Calu3 (cell line): ENCODE data around the gene TAGLN3. TPM values are rescaled to one million over a fixed set of nuclear protein-coding genes. Genes with fewer than 3 reads are reported as not detected.

Experiments
- BruUV-seq: library from RNA; stranded (reverse); fragments of 400-500 nt; replicated peaks from 2 replicates; lab custom pipeline; 2021; lab: Mats Ljungman, UMichigan
- CTCF ChIA-PET: fragments of 300-600 bp; sonication (Branson Sonifier 250); formaldehyde crosslinking; loops from one replicate; lab custom pipeline; 2022; ENCODE audit warnings: antibody characterized with exemption; lab: Charles Lee
- DNase-seq: peaks from one replicate; pipeline ENCODE4 v3.0.0; 2022
- H3K27ac Mint-ChIP-seq: one replicate; pipeline ENCODE4 v1.8.0; 2022; ENCODE audit warnings: mixed read lengths; ENCODE audit not compliant: unreplicated experiment
- H3K27me3 Mint-ChIP-seq: one replicate; pipeline ENCODE4 v1.8.0; 2022; ENCODE audit warnings: mixed read lengths; ENCODE audit not compliant: unreplicated experiment
- H3K36me3 Mint-ChIP-seq: one replicate; pipeline ENCODE4 v1.8.0; 2022; ENCODE audit warnings: mild to moderate bottlenecking, moderate library complexity, mixed read lengths; ENCODE audit not compliant: insufficient read depth, unreplicated experiment
- H3K4me1 Mint-ChIP-seq: one replicate; pipeline ENCODE4 v1.8.0; 2022; ENCODE audit warnings: mild to moderate bottlenecking, low read depth, mixed read lengths; ENCODE audit not compliant: unreplicated experiment
- H3K4me3 Mint-ChIP-seq: one replicate; pipeline ENCODE4 v1.8.0; 2022; ENCODE audit warnings: mild to moderate bottlenecking, low read depth, moderate library complexity, mixed read lengths; ENCODE audit not compliant: unreplicated experiment
- H3K9me3 Mint-ChIP-seq: one replicate; pipeline ENCODE4 v1.8.0; 2022; ENCODE audit warnings: low read depth, mixed read lengths; ENCODE audit not compliant: unreplicated experiment
- intact Hi-C: fragments of 100-400 bp; cut with micrococcal nuclease; formaldehyde crosslinking; loops from one replicate; pipeline ENCODE4 v1.10.0; 2022; ENCODE audit not compliant: unreplicated experiment
- total RNA-seq: library from RNA; stranded (reverse); gene quantifications from 2 replicates; pipeline ENCODE4 v1.2.3, GENCODE V29; 2022
- TF ChIP-seq, protein P1 (sequence below): fragments of 200-600 bp; IDR thresholded peaks from one replicate; pipeline ENCODE4 v1.8.0; 2022; ENCODE audit warnings: antibody characterized with exemption; ENCODE audit not compliant: unreplicated experiment

Gene TAGLN3
- total RNA-seq, 1 experiment from 2014 or later: not detected

DNA sequence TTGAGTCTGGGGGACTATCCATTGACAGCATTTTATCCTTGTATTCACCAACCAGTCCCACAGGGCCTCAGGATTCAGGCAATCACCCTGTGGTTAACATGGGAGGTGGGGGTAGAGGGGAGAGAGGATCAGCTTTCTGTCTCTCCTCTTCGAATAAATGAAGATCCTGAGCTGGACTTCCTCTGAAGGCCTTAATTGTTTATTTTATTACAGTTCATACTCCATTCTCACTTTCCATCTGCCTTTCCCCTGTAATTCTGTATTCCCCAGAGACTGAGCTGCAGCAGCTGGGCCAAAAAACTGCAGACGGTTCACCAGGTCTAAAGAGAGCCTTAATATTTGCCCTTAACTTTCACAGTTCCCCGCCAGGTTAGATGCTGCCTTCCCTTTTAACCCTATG is 11.9 kb downstream of the TAGLN3 start:
- H3K27ac Mint-ChIP-seq: no peak overlapping the region
- H3K4me1 Mint-ChIP-seq: no peaks in the 10 kb centered on the region
- intact Hi-C loops: no loop called here
- H3K9me3 Mint-ChIP-seq: no peaks in the 10 kb centered on the region
- TF ChIP-seq, protein P1, sequence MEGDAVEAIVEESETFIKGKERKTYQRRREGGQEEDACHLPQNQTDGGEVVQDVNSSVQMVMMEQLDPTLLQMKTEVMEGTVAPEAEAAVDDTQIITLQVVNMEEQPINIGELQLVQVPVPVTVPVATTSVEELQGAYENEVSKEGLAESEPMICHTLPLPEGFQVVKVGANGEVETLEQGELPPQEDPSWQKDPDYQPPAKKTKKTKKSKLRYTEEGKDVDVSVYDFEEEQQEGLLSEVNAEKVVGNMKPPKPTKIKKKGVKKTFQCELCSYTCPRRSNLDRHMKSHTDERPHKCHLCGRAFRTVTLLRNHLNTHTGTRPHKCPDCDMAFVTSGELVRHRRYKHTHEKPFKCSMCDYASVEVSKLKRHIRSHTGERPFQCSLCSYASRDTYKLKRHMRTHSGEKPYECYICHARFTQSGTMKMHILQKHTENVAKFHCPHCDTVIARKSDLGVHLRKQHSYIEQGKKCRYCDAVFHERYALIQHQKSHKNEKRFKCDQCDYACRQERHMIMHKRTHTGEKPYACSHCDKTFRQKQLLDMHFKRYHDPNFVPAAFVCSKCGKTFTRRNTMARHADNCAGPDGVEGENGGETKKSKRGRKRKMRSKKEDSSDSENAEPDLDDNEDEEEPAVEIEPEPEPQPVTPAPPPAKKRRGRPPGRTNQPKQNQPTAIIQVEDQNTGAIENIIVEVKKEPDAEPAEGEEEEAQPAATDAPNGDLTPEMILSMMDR: no peak
- CTCF ChIA-PET: no interaction called here
- H3K4me3 Mint-ChIP-seq: no peak overlapping the region
- no peak for DNase-seq
- H3K36me3 Mint-ChIP-seq: no peaks in the 10 kb centered on the region
- H3K27me3 Mint-ChIP-seq: no peaks in the 10 kb centered on the region
- BruUV-seq: no TSS peak

DNA sequence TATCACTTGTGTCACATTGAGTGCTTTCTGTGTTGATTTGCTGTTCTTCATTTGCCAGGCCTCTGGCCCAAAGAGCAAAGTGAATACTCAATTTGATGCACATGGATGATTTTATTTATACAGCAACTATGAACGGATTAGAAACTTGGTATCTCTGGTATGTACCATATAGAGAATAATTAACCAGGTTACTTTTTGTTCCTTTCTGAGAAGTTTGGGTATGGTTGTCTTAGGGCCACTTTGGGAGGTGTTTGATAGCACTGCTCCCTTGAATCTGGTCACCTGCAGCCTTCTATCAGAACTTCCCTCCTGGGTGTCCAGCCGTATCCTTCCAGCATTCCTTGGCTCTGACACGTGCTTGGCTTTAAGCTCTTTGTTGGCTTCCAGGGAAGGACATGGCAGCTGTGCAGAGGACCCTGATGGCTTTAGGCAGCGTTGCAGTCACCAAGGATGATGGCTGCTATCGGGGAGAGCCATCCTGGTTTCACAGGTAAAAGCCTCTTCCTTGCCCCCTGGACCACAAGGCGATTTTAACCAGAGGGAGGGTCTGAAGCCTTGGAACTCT is 12.7 kb downstream of the TAGLN3 start:
- Mint-ChIP-seq H3K36me3 (no peaks in the 10 kb centered on the region), H3K27me3 (no peaks in the 10 kb centered on the region), H3K9me3 (no peaks in the 10 kb centered on the region), H3K27ac (no peak overlapping the region), H3K4me3 (no peak overlapping the region), H3K4me1 (no peaks in the 10 kb centered on the region)
- DNase-seq: no peak
- CTCF ChIA-PET: interaction anchor here (1.0 kb wide), 1 partner anchor 152 kb away, joined by 3 read pairs; the partner anchor contains the start of gene PHLDB2
- TF ChIP-seq, protein P1: no peak
- intact Hi-C loops: no loop called here
- BruUV-seq: no TSS peak

GRCh38 chr3:112012205-112012992 is 13.7 kb downstream of the TAGLN3 start:
- no peaks in the 10 kb centered on the region for H3K9me3 Mint-ChIP-seq
- intact Hi-C loops: no loop called here
- no TSS peak for BruUV-seq
- no peaks in the 10 kb centered on the region for H3K4me1 Mint-ChIP-seq
- TF ChIP-seq, protein P1: no peak
- H3K27me3 Mint-ChIP-seq: no peaks in the 10 kb centered on the region
- H3K36me3 Mint-ChIP-seq: no peaks in the 10 kb centered on the region
- no peak overlapping the region for H3K4me3 Mint-ChIP-seq
- DNase-seq: no peak
- CTCF ChIA-PET: interaction anchor here (1.0 to 3.3 kb wide), 10 partner anchors 9 to 343 kb away, joined by 3 to 33 read pairs (median 6); partner anchors contain the start of genes ABHD10, PHLDB2 and TAGLN3
- H3K27ac Mint-ChIP-seq: no peak overlapping the region

- intact Hi-C loops: no loop called here
- TF ChIP-seq, protein P1: peak; percentile 26
- Mint-ChIP-seq H3K36me3 (no peaks in the 10 kb centered on the region), H3K4me1 (no peaks in the 10 kb centered on the region), H3K27me3 (no peaks in the 10 kb centered on the region), H3K4me3 (no peak overlapping the region), H3K27ac (no peak overlapping the region), H3K9me3 (no peaks in the 10 kb centered on the region)
- DNase-seq: peak; percentile 62
- BruUV-seq: no TSS peak
- CTCF ChIA-PET: interaction anchor here (0.5 to 3.3 kb wide), 27 partner anchors 10 to 346 kb away, joined by 3 to 33 read pairs (median 4); partner anchors contain the start of genes ABHD10 and TAGLN3
Observed at GRCh38 chr3:112013058-112013783, 14.5 kb downstream of the TAGLN3 start.
